Neuronal stem cell (in vitro differentiated cells): Measurements from ENCODE around the gene HSPA1L.
A peak's percentile ranks its signal among the peaks of the same experiment; 100 is the strongest.

ENCODE experiments used
- DNase-seq: peaks from one replicate; pipeline ENCODE4 v3.0.0-alpha.2; 2013; ENCODE audit warnings: low spot score
- H2AFZ ChIP-seq: one replicate; pipeline ENCODE4 v1.6.1; 2013; ENCODE audit warnings: mild to moderate bottlenecking, low read length, inconsistent platforms
- H2AK5ac ChIP-seq: 2 replicates; pipeline ENCODE4 v1.6.1; 2013; ENCODE audit warnings: low read depth, mild to moderate bottlenecking, inconsistent platforms, low read length, moderate library complexity, mixed read lengths
- H2BK120ac ChIP-seq: 2 replicates; pipeline ENCODE4 v1.6.1; 2013; ENCODE audit warnings: low read depth, mild to moderate bottlenecking, inconsistent platforms, low read length, moderate library complexity, mixed read lengths
- H2BK12ac ChIP-seq: one replicate; pipeline ENCODE4 v1.6.1; 2013; ENCODE audit warnings: low read length, inconsistent platforms
- H2BK15ac ChIP-seq: 2 replicates; pipeline ENCODE4 v1.6.1; 2013; ENCODE audit warnings: mild to moderate bottlenecking, low read length, inconsistent platforms, mixed read lengths
- H2BK5ac ChIP-seq: one replicate; pipeline ENCODE4 v1.6.1; 2013; ENCODE audit warnings: inconsistent platforms, mild to moderate bottlenecking, low read length, moderate library complexity
- H3K14ac ChIP-seq: one replicate; pipeline ENCODE4 v1.6.1; 2013; ENCODE audit warnings: low read length, inconsistent platforms
- H3K18ac ChIP-seq: 2 replicates; pipeline ENCODE4 v1.6.1; 2013; ENCODE audit warnings: low read length, inconsistent platforms
- H3K23ac ChIP-seq: 2 replicates; pipeline ENCODE4 v1.6.1; 2013; ENCODE audit warnings: low read depth, mild to moderate bottlenecking, mixed read lengths, low read length, inconsistent platforms; ENCODE audit not compliant: poor library complexity
- H3K27ac ChIP-seq: replicated peaks from 3 replicates; pipeline ENCODE4 v1.5.1; 2013; ENCODE audit warnings: low read length, inconsistent platforms
- H3K27me3 ChIP-seq, 3 experiments: 2 replicates each; pipeline ENCODE4 v1.6.1; 2013; ENCODE audit warnings: low read length in 3 of 3, mild to moderate bottlenecking in 2 of 3, inconsistent platforms in 1 of 3, low read depth in 1 of 3, mixed read lengths in 1 of 3, moderate library complexity in 1 of 3; ENCODE audit not compliant: control insufficient read depth in 3 of 3, insufficient read depth in 3 of 3
- H3K36me3 ChIP-seq, 2 donors: replicated peaks in 1 of 2; 2 replicates each; pipeline ENCODE4 v1.6.1; 2013; ENCODE audit warnings: low read length in 2 of 2; ENCODE audit not compliant: control insufficient read depth in 2 of 2, insufficient read depth in 2 of 2
- H3K4ac ChIP-seq: 2 replicates; pipeline ENCODE4 v1.6.1; 2013; ENCODE audit warnings: inconsistent platforms, mild to moderate bottlenecking, low read length, moderate library complexity
- H3K4me1 ChIP-seq, 2 donors: 1 replicate in 1 of 2; 2 replicates in 1 of 2; pipeline ENCODE4 v1.6.1; 2013; ENCODE audit warnings: low read length in 2 of 2, low read depth in 1 of 2; ENCODE audit not compliant: control insufficient read depth in 2 of 2, insufficient read depth in 1 of 2
- H3K4me2 ChIP-seq: one replicate; pipeline ENCODE4 v1.6.1; 2013; ENCODE audit warnings: mild to moderate bottlenecking, low read length, inconsistent platforms; ENCODE audit not compliant: insufficient read depth, poor library complexity, severe bottlenecking
- H3K4me3 ChIP-seq, 2 donors: 2 replicates each; pipeline ENCODE4 v1.5.1; 2013; ENCODE audit warnings: low read length in 2 of 2, mild to moderate bottlenecking in 2 of 2, inconsistent platforms in 1 of 2, moderate library complexity in 1 of 2
- H3K79me1 ChIP-seq: one replicate; pipeline ENCODE4 v1.6.1; 2013; ENCODE audit warnings: low read depth, mild to moderate bottlenecking, inconsistent platforms, low read length, moderate library complexity
- H3K9ac ChIP-seq: one replicate; pipeline ENCODE4 v1.6.1; 2013; ENCODE audit warnings: mild to moderate bottlenecking, low read depth, low read length, inconsistent platforms; ENCODE audit not compliant: poor library complexity
- H3K9me3 ChIP-seq, 2 donors: replicated peaks in 1 of 2; 2 replicates each; pipeline versions ENCODE3 to v1.6.1; 2013; ENCODE audit warnings: low read length in 2 of 2, mild to moderate bottlenecking in 2 of 2, inconsistent platforms in 1 of 2, low read depth in 1 of 2, mixed read lengths in 1 of 2, moderate library complexity in 1 of 2; ENCODE audit not compliant: control insufficient read depth in 2 of 2, insufficient read depth in 1 of 2
- H4K8ac ChIP-seq: one replicate; pipeline ENCODE4 v1.6.1; 2013; ENCODE audit warnings: low read depth, mild to moderate bottlenecking, inconsistent platforms, low read length, moderate library complexity
- H4K91ac ChIP-seq: one replicate; pipeline ENCODE4 v1.6.1; 2013; ENCODE audit warnings: low read length, low read depth, mild to moderate bottlenecking, inconsistent platforms; ENCODE audit not compliant: poor library complexity
- WGBS, 2 donors: extraction: QIAGEN DNeasy Blood & Tissue Kit; methylation state at CpG; one replicate each; pipeline ENCODE4 v1.1.7; 2013; ENCODE audit warnings: missing lambda C conversion rate in 2 of 2, mixed read lengths in 1 of 2; ENCODE audit not compliant: insufficient read length in 2 of 2, insufficient replicate concordance in 1 of 2; ENCODE audit errors: extremely low coverage in 2 of 2; 5-methylcytosine and 5-hydroxymethylcytosine counted together

HSPA1L gene

GRCh38 chr6:31851485-31851832, 36.4 kb upstream of the HSPA1L start:
- Histone ChIP-seq H3K9me3 (peaks cover 0 to 2% of the 10 kb centered on the region in 2 donors), H4K91ac (no peak overlapping the region), H3K4ac (no peak overlapping the region), H2BK120ac (no peak overlapping the region), H3K27ac (no peak overlapping the region), H3K23ac (no peak overlapping the region), H3K36me3 (no peaks in the 10 kb centered on the region), H3K79me1 (no peaks in the 10 kb centered on the region), H2AK5ac (no peak overlapping the region), H3K4me1 (no peaks in the 10 kb centered on the region), H3K14ac (no peak overlapping the region), H3K9ac (no peak overlapping the region), H3K4me2 (no peak overlapping the region), H2BK15ac (no peak overlapping the region), H2BK12ac (no peak overlapping the region), H2AFZ (peak overlapping the region; percentile 5), H2BK5ac (no peak overlapping the region), H4K8ac (no peak overlapping the region), H3K4me3 (no peak overlapping the region), H3K18ac (no peak overlapping the region), H3K27me3 (no peaks in the 10 kb centered on the region)
- no peak for DNase-seq
- no CpG with 5 or more reads among the region's 2 CpGs for WGBS, 2 donors

- Histone ChIP-seq H3K23ac (no peak overlapping the region), H2BK5ac (no peak overlapping the region), H2BK15ac (no peak overlapping the region), H3K27ac (no peak overlapping the region), H2AK5ac (no peak overlapping the region), H3K9me3 (peaks cover 0 to 2% of the 10 kb centered on the region in 2 donors), H2BK120ac (no peak overlapping the region), H3K4ac (no peak overlapping the region), H3K36me3 (no peaks in the 10 kb centered on the region), H3K18ac (no peak overlapping the region), H4K8ac (no peak overlapping the region), H3K4me1 (no peaks in the 10 kb centered on the region), H3K14ac (no peak overlapping the region), H3K79me1 (no peaks in the 10 kb centered on the region), H2BK12ac (no peak overlapping the region), H2AFZ (no peak overlapping the region), H3K4me3 (no peak overlapping the region), H3K4me2 (no peak overlapping the region), H4K91ac (no peak overlapping the region), H3K9ac (no peak overlapping the region), H3K27me3 (no peaks in the 10 kb centered on the region)
- DNase-seq, result no peak
- no CpG with 5 or more reads among the region's 2 CpGs for WGBS, 2 donors
Observed at GRCh38 chr6:31850765-31851484, 35.8 kb upstream of the HSPA1L start.

DNA sequence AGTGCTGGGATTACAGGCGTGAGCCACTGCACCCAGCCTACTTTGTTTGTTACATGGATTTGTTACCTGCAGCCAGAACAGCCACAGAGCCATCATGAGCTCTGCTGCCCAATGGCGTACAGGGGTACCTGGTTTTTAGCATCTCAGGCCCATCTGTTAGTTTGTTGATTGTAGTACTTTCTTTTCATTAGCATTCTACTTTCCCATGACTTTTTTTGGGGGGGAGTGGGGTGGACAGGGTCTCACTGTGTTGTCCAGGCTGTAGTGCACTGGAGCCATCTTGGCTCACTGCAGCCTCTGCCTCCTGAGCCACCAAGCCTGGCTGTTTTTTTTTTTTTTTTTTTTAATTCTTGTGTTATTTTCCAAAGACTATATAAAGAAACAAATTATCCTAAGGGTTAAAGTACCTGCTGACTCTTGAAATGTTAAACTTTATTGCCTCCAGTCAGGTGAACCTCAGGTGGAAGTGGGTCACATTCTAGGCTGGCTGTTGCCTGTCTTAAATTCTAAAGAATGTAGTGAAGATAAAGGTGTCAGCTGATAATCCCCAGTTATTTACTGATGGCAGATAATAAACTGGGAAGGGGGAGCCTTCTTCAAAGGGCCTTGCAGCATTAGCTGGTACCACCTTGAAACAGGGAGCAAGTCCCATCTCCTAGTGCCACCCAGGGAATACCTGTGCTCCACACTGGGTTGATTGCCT, 32.3 kb upstream of the HSPA1L start:
- H3K4me3 ChIP-seq, result no peak overlapping the region
- H2BK15ac ChIP-seq, result no peak overlapping the region
- no peak overlapping the region for H2BK5ac ChIP-seq
- H2BK120ac ChIP-seq, result no peak overlapping the region
- no peak overlapping the region for H2BK12ac ChIP-seq
- WGBS, 2 donors, result no CpG with 5 or more reads among the region's 2 CpGs
- H3K4me2 ChIP-seq, result no peak overlapping the region
- H3K9me3 ChIP-seq, result no peaks in the 10 kb centered on the region
- H3K14ac ChIP-seq, result no peak overlapping the region
- H3K79me1 ChIP-seq, result no peaks in the 10 kb centered on the region
- H3K27me3 ChIP-seq, result no peaks in the 10 kb centered on the region
- H4K91ac ChIP-seq, result no peak overlapping the region
- H3K23ac ChIP-seq, result no peak overlapping the region
- H3K27ac ChIP-seq, result no peak overlapping the region
- no peak overlapping the region for H2AK5ac ChIP-seq
- no peaks in the 10 kb centered on the region for H3K4me1 ChIP-seq
- no peak overlapping the region for H3K9ac ChIP-seq
- no peak overlapping the region for H4K8ac ChIP-seq
- no peak overlapping the region for H2AFZ ChIP-seq
- no peak overlapping the region for H3K18ac ChIP-seq
- no peak for DNase-seq
- H3K4ac ChIP-seq, result no peak overlapping the region
- peaks cover 0 to 4% of the 10 kb centered on the region in 2 donors for H3K36me3 ChIP-seq

GRCh38 chr6:31844507-31844906, 29.4 kb upstream of the HSPA1L start:
- no peaks in the 10 kb centered on the region for H3K79me1 ChIP-seq
- no peak overlapping the region for H2BK15ac ChIP-seq
- no peak overlapping the region for H3K4me2 ChIP-seq
- no peak overlapping the region for H2AK5ac ChIP-seq
- H3K18ac ChIP-seq, result no peak overlapping the region
- no peak overlapping the region for H2AFZ ChIP-seq
- H2BK12ac ChIP-seq, result no peak overlapping the region
- no peak overlapping the region for H3K4me3 ChIP-seq
- no peak for DNase-seq
- H3K23ac ChIP-seq, result no peak overlapping the region
- H3K9ac ChIP-seq, result no peak overlapping the region
- H3K36me3 ChIP-seq, result peaks cover 16 to 18% of the 10 kb centered on the region in 2 donors
- H3K4ac ChIP-seq, result no peak overlapping the region
- no peak overlapping the region for H2BK5ac ChIP-seq
- H3K27me3 ChIP-seq, result no peaks in the 10 kb centered on the region
- WGBS, 2 donors, result no CpG with 5 or more reads among the region's 3 CpGs
- H3K27ac ChIP-seq, result no peak overlapping the region
- H3K4me1 ChIP-seq, result no peaks in the 10 kb centered on the region
- H4K91ac ChIP-seq, result no peak overlapping the region
- no peak overlapping the region for H2BK120ac ChIP-seq
- H3K14ac ChIP-seq, result no peak overlapping the region
- no peaks in the 10 kb centered on the region for H3K9me3 ChIP-seq
- no peak overlapping the region for H4K8ac ChIP-seq
